Measurements from ENCODE around the gene XAB2.

- TF ChIP-seq, protein P1, sequence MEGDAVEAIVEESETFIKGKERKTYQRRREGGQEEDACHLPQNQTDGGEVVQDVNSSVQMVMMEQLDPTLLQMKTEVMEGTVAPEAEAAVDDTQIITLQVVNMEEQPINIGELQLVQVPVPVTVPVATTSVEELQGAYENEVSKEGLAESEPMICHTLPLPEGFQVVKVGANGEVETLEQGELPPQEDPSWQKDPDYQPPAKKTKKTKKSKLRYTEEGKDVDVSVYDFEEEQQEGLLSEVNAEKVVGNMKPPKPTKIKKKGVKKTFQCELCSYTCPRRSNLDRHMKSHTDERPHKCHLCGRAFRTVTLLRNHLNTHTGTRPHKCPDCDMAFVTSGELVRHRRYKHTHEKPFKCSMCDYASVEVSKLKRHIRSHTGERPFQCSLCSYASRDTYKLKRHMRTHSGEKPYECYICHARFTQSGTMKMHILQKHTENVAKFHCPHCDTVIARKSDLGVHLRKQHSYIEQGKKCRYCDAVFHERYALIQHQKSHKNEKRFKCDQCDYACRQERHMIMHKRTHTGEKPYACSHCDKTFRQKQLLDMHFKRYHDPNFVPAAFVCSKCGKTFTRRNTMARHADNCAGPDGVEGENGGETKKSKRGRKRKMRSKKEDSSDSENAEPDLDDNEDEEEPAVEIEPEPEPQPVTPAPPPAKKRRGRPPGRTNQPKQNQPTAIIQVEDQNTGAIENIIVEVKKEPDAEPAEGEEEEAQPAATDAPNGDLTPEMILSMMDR (conservative IDR thresholded peaks at IDR 0.05; ENCODE audit: low read depth, low read length), result no peak
- no peak for TF ChIP-seq EZH2 (IDR thresholded peaks at IDR 0.05; ENCODE audit: low read length, unreplicated experiment)
Measured at GRCh38 chr19:7629347-7630054, at the start of gene XAB2, which contains the start of gene PET100.

Measured in PC-3 (cell line).